DMS79 (cell line): ENCODE measurements around the gene HSP90AA1.

Experiments used
- DNase-seq: peaks from one replicate; lab custom pipeline; 2025; lab: John Stamatoyannopoulos, UW

The HSP90AA1 gene

GRCh38 chr14:102039157-102039556, 47.7 kb downstream of the HSP90AA1 start:
- DNase-seq = no peak

GRCh38 chr14:102037686-102038085, 49.2 kb downstream of the HSP90AA1 start:
- DNase-seq = no peak

- no peak for DNase-seq
Observed at GRCh38 chr14:102035914-102036313, 50.9 kb downstream of the HSP90AA1 start.

GRCh38 chr14:102034301-102034700, 52.5 kb downstream of the HSP90AA1 start:
- DNase-seq = no peak

GRCh38 chr14:102033241-102033640, 53.6 kb downstream of the HSP90AA1 start:
- no peak for DNase-seq
